Measurements from ENCODE around the gene THBD.

- no peak for TF ChIP-seq CTCF (IDR thresholded peaks at IDR 0.05; ENCODE audit: low read length)
- no peak for TF ChIP-seq EZH2 (IDR thresholded peaks at IDR 0.05; ENCODE audit: borderline replicate concordance, low read length)
Measured at GRCh38 chr20:23065266-23066201, 16.1 kb upstream of the THBD start.
